Measurements from ENCODE around the gene GPX4. TPM values are rescaled to one million over a fixed set of nuclear protein-coding genes. Genes with fewer than 3 reads are reported as not detected.
A peak's percentile ranks its signal among the peaks of the same experiment; 100 is the strongest.

Gene GPX4
- total and polyA plus RNA-seq, 9 of the 15 experiments (the other 6 are each of a cell fraction or from before 2014, with no cell fraction given), result 61.4 to 661 (median 349) TPM

DNA sequence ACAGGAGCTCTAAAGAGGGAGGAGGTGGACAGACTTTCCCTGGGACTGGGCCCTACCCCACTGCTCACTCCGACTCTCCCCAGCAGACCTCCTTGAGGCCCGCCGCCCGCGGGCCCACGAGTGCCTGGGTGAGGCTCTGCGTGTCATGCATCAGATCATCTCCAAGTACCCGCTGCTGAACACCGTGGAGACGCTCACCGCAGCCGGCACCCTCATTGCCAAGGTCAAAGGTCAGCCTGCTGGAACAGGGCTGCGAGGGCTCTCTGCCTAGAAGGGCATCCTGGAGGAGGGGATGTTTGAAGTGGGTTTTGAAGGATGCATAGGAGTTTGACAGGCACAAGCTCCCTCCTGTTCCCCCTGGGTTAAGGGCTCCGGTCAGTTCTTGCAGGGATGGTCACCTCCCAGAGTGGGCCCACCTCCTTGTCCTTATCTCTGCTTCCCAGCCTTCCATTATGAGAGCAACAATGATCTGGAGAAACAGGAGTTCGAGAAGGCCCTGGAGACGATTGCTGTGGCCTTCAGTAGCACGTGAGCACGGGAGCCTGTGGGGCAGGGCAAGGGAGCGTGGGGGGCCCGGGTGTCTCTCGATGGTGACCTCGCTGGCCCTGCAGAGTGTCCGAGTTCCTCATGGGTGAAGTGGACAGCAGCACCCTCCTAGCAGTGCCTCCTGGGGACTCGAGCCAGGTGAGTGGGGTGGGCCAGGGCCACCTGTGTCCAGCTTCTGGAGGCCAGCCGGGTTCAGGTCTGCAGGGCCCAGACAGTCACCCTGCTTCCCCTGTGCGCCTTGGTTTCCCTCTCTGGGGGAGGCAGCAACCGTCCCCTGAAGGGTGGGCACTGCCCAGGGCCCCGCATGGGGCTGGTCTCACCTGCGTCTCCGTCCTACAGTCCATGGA is 30.5 kb upstream of the GPX4 start (continued):
- TF ChIP-seq RBM17 (IDR thresholded peaks at IDR 0.05; ENCODE audit: borderline replicate concordance, low read depth, low read length) (no peak), MTA2 (IDR thresholded peaks at IDR 0.05; ENCODE audit: low read depth) (peak; percentile 67), DMBX1 (CRISPR knock-in tag; IDR thresholded peaks at IDR 0.05; ENCODE audit: borderline replicate concordance) (0 out of 2 replicates have a peak, but pooled peaks have one; percentile 25), RBM34 (IDR thresholded peaks at IDR 0.05; ENCODE audit: borderline replicate concordance, insufficient read depth, low read length) (no peak), ZBTB8A (IDR thresholded peaks at IDR 0.05; ENCODE audit: partially characterized antibody) (no peak)

DNA sequence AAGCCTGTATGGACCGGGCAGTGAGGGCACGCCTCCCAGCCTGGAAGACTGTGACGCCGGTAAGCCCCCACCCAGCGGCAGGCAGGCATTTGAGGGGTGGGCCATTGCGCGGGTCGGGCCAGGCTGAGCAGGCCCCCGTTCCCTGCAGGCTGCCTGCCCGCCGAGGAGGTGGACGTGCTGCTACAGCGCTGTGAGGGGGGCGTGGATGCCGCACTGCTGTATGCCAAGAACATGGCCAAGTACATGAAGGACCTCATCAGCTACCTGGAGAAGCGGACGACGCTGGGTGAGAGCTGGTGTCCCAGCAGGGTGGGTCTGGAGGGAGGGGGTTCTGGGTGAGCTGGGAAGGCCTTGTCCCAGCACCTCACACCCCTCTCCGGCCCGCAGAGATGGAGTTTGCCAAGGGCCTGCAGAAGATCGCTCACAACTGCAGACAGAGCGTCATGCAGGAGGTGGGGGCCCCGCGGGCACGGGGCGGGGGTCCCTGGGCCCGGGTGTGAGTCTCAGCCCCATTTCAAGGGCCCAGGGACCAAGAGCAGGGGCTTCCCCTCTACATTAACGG is 29.8 kb upstream of the GPX4 start:
- H3K27ac ChIP-seq (ENCODE audit: extremely low read depth, low read depth, low read length), result peak overlapping the region; percentile 5; the same call in 1 of the 3 replicates
- POLR2A ChIA-PET, result interaction anchor here (0.8 to 2.1 kb wide), 4 partner anchors 11 to 32 kb away, joined by 3 to 11 read pairs (median 9); partner anchors contain the start of gene GPX4
- H3K9me1 ChIP-seq (ENCODE audit: control insufficient read depth, insufficient read depth, low read length), result no peaks in the 10 kb centered on the region
- peak overlapping the region in 1 of 2 experiments; percentile 89; a peak in 2 of 4 replicates for H3K9ac ChIP-seq (ENCODE audit: insufficient read depth in 1 of 2, low read depth in 2 of 2, low read length in 2 of 2)
- H2AFZ ChIP-seq (ENCODE audit: low read depth, low read length), result no peak overlapping the region
- H3K4me2 ChIP-seq (ENCODE audit: insufficient read depth, low read length), result peak overlapping the region; percentile 34; the same call in 1 of the 2 replicates
- no peak overlapping the region for H3K4me3 ChIP-seq
- WGBS (ENCODE audit: insufficient coverage, low coverage, missing lambda C conversion rate), result 75% methylated on average over 19 of the region's 28 CpGs
- no TSS peak for BruUV-seq (replicated peaks)
- no peaks in the 10 kb centered on the region for H3K9me3 ChIP-seq (replicated peaks; ENCODE audit: control insufficient read depth, insufficient read depth, low read depth, low read length)
- no peak for DNase-seq (ENCODE audit: extremely low read depth in 1 of 4, low spot score in 3 of 4)
- H4K20me1 ChIP-seq (replicated peaks; ENCODE audit: control insufficient read depth, insufficient read depth, low read length), result 0 out of 2 replicates have a peak, but pooled peaks cover 3% of the 10 kb centered on the region
- ATAC-seq, result no peak
- no peaks in the 10 kb centered on the region for H3K36me3 ChIP-seq (ENCODE audit: control insufficient read depth, insufficient read depth, low read length)
- intact Hi-C loops (cut with micrococcal nuclease), result no loop called here
- in situ Hi-C loops (cut with MboI), result no loop called here
- FAIRE-seq, result no peak
- H3K27me3 ChIP-seq (ENCODE audit: control insufficient read depth in 2 of 2, insufficient read depth in 2 of 2, low read length in 2 of 2), result no peaks in the 10 kb centered on the region
- CTCF ChIA-PET (ENCODE audit: low intra/inter-chr PET ratio), result interaction anchor here (0.7 kb wide), 1 partner anchor 518 kb away, joined by 3 read pairs; no protein-coding TSS in a partner anchor
- H3K79me2 ChIP-seq (ENCODE audit: control insufficient read depth, insufficient read depth, low read length), result no peaks in the 10 kb centered on the region
- H3K4me1 ChIP-seq (replicated peaks in 1 of 2; ENCODE audit: control insufficient read depth in 2 of 2, insufficient read depth in 2 of 2, low read length in 2 of 2), result peaks cover 32 to 66% of the 10 kb centered on the region in 2 experiments
- 0 out of 2 replicates have a peak, but pooled peaks have one; percentile 4 for TF ChIP-seq RUNX1 (IDR thresholded peaks at IDR 0.05; ENCODE audit: low read depth)
- peak; percentile 14 for TF ChIP-seq HMGN3 (IDR thresholded peaks at IDR 0.05; ENCODE audit: borderline replicate concordance, extremely low read depth, insufficient read length, low read depth, low read length)
- TF ChIP-seq, protein P1, sequence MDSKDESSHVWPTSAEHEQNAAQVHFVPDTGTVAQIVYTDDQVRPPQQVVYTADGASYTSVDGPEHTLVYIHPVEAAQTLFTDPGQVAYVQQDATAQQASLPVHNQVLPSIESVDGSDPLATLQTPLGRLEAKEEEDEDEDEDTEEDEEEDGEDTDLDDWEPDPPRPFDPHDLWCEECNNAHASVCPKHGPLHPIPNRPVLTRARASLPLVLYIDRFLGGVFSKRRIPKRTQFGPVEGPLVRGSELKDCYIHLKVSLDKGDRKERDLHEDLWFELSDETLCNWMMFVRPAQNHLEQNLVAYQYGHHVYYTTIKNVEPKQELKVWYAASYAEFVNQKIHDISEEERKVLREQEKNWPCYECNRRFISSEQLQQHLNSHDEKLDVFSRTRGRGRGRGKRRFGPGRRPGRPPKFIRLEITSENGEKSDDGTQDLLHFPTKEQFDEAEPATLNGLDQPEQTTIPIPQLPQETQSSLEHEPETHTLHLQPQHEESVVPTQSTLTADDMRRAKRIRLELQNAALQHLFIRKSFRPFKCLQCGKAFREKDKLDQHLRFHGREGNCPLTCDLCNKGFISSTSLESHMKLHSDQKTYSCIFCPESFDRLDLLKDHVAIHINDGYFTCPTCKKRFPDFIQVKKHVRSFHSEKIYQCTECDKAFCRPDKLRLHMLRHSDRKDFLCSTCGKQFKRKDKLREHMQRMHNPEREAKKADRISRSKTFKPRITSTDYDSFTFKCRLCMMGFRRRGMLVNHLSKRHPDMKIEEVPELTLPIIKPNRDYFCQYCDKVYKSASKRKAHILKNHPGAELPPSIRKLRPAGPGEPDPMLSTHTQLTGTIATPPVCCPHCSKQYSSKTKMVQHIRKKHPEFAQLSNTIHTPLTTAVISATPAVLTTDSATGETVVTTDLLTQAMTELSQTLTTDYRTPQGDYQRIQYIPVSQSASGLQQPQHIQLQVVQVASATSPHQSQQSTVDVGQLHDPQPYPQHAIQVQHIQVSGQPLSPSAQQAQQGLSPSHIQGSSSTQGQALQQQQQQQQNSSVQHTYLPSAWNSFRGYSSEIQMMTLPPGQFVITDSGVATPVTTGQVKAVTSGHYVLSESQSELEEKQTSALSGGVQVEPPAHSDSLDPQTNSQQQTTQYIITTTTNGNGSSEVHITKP (IDR thresholded peaks at IDR 0.05; ENCODE audit: partially characterized antibody), result peak; percentile 68
- TF ChIP-seq, protein P2, sequence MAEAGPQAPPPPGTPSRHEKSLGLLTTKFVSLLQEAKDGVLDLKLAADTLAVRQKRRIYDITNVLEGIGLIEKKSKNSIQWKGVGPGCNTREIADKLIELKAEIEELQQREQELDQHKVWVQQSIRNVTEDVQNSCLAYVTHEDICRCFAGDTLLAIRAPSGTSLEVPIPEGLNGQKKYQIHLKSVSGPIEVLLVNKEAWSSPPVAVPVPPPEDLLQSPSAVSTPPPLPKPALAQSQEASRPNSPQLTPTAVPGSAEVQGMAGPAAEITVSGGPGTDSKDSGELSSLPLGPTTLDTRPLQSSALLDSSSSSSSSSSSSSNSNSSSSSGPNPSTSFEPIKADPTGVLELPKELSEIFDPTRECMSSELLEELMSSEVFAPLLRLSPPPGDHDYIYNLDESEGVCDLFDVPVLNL (CRISPR knock-in tag; IDR thresholded peaks at IDR 0.05; ENCODE audit: low read depth), result no peak
- peak; percentile 28; the same call in 1 of the 2 replicates for TF ChIP-seq RBFOX2 (IDR thresholded peaks at IDR 0.05; ENCODE audit: low read depth, low read length)
- TF ChIP-seq POLR2AphosphoS5 (IDR thresholded peaks at IDR 0.05; ENCODE audit: control insufficient read depth, insufficient read depth, low read depth, low read length), result no peak
- TF ChIP-seq ILF3 (IDR thresholded peaks at IDR 0.05; ENCODE audit: borderline replicate concordance), result no peak
- no peak for TF ChIP-seq PYGO2 (tag; IDR thresholded peaks at IDR 0.05)
